HG03378 (cell line): ENCODE results near the gene IL10RB.
"Not testable (repeated sequence)": the region's sequence is repeated elsewhere in the genome, so short reads cannot be mapped to it uniquely, and the experiment has no call there.

Experiments
- ATAC-seq: cut with Tn5 transposase; IDR thresholded peaks from one replicate; pipeline ENCODE4 v1.9.1; 2021; ENCODE audit warnings: mild to moderate bottlenecking, moderate library complexity; ENCODE audit not compliant: unreplicated experiment

IL10RB gene

GRCh38 chr21:33266050-33266788 lies at the start of gene IL10RB:
TSS of gene IL10RB (plus strand) at chr21:33266367. CDS start at chr21:33266466, 99 bp downstream.
- ATAC-seq = peak; percentile 11

GRCh38 chr21:33217138-33217520 lies 49.0 kb upstream of the IL10RB start:
- no peak for ATAC-seq

- no peak for ATAC-seq
These were observed 46.9 kb upstream of the IL10RB start for GRCh38 chr21:33219300-33219699.

GRCh38 chr21:33219954-33220353 lies 46.2 kb upstream of the IL10RB start:
- ATAC-seq = no peak

GRCh38 chr21:33225376-33225775 lies 40.8 kb upstream of the IL10RB start:
- ATAC-seq = not testable (repeated sequence)

- no peak for ATAC-seq
These were observed 37.7 kb upstream of the IL10RB start for GRCh38 chr21:33228455-33228854.

- no peak for ATAC-seq
These were observed 36.9 kb upstream of the IL10RB start for GRCh38 chr21:33229099-33229783.

GRCh38 chr21:33229784-33230544 lies 36.2 kb upstream of the IL10RB start, which contains the start of gene IFNAR2:
TSS of gene IFNAR2 (plus strand) at chr21:33229938. CDS start at chr21:33241923, 11,985 bp downstream.
- no peak for ATAC-seq

- no peak for ATAC-seq
These were observed 35.4 kb upstream of the IL10RB start for GRCh38 chr21:33230545-33231324.

- no peak for ATAC-seq
These were observed 34.6 kb upstream of the IL10RB start for GRCh38 chr21:33231526-33231925.

- ATAC-seq = no peak
These were observed 33.7 kb upstream of the IL10RB start for GRCh38 chr21:33232291-33233034.

GRCh38 chr21:33234635-33235520 lies 31.3 kb upstream of the IL10RB start:
- no peak for ATAC-seq

GRCh38 chr21:33236013-33236686 lies 30.0 kb upstream of the IL10RB start:
- ATAC-seq = no peak

GRCh38 chr21:33236766-33237165 lies 29.4 kb upstream of the IL10RB start:
- ATAC-seq = no peak

- no peak for ATAC-seq
These were observed 28.7 kb upstream of the IL10RB start for GRCh38 chr21:33237486-33237885.

GRCh38 chr21:33238146-33238545 lies 28.0 kb upstream of the IL10RB start:
- peak; percentile 23 for ATAC-seq

- peak; percentile 73 for ATAC-seq
These were observed 27.5 kb upstream of the IL10RB start for GRCh38 chr21:33238565-33239255.

GRCh38 chr21:33239559-33240127 lies 26.5 kb upstream of the IL10RB start:
- not testable (repeated sequence) for ATAC-seq
